DMS79 (cell line): ENCODE measurements around the gene GJC2.
"Not testable (repeated sequence)": the region's sequence is repeated elsewhere in the genome, so short reads cannot be mapped to it uniquely, and the experiment has no call there.

Source experiments
- DNase-seq: peaks from one replicate; lab custom pipeline; 2025; lab: John Stamatoyannopoulos, UW

The GJC2 gene

GRCh38 chr1:228173528-228174481, 24.1 kb downstream of the GJC2 start:
- DNase-seq = not testable (repeated sequence)

GRCh38 chr1:228174482-228175315, 25.0 kb downstream of the GJC2 start:
- no peak for DNase-seq

DNA sequence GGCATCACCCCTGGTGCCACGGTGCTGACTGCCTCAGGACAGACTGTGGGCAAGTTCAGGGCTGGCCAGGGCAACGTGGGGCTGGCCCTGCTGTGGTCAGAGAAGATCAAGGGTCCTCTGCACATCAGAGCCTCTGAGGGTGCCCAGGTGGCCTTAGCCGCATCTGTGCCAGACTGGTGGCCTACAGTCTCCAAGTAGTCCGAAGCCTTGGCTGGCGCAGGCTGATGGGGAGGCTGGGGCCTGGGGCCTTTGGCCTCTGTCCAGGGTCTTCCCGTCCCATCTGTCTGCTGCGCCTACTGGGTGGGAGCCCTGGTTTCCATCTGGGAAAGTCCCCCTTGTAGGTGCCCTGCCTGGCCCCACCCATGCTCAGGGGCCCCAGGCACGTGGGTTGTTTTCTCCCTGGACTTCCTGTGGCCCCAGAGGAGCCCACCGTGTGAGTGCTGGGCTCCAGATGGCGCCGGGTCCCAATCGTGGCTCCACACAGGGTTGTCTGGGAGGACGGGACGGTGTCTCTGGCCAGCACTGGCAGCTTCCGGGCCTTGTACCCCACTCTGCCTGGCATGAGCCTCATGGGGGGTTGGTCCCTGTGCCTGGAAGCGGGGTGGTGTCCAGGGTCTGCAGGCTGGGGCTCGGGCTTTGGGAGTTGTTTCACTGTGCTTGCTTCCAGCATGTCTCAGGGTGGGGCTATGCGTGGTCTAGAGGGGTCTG, 25.7 kb downstream of the GJC2 start:
- DNase-seq = no peak

DNA sequence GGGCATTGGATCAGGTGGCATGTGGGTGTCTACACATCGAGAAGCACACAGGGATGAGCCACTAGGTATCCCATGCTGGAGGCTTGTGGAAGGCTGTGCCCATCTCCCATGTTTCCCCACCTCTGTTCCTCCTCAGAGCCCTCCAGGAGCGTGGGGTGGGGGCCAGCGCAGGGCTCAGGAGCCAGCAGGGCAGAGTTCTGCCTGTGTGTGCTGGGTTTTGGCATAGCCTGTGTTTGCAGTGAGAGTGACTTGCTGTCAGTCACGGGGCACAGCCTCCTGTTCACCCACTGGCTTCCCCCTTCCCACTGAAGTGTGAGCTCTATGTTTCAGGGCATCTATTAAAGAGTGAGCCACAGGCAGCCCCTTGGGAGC, 26.3 kb downstream of the GJC2 start:
- no peak for DNase-seq

DNA sequence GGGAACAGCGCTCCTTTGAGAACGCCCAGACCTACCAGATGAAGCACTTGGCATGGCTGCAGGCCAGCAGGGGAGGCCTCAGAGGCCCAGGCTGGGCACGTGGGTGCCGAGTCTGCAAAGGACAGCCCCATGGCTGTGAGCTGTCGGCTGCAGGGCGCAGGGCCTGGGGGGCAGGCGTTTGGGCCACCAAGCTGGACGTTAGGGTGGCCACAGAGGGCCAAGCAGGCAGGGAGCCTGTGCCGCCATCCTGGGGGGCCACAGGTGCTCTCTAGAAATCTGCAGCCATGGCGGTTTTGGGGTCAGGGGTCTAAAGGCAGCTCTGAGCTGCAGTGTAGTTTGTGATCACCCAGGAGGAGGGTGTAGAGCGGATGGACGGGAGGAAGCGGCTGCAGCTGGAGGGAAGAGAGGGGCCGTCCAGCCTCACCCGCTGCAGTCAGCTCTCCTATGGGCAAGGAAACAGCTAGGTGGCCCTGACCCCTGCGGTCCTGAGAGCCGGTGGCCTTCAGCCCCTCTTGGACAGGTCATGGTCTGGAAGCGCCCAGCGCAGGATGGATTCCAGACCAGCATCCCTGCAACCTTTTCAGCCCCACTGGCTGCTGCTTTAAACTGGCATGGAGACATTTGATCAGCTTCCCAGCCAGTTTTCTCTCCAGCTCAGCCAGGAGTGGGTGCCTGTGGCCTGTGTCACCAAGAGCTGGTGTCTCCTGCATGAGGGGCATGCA, 26.9 kb downstream of the GJC2 start:
- no peak for DNase-seq

DNA sequence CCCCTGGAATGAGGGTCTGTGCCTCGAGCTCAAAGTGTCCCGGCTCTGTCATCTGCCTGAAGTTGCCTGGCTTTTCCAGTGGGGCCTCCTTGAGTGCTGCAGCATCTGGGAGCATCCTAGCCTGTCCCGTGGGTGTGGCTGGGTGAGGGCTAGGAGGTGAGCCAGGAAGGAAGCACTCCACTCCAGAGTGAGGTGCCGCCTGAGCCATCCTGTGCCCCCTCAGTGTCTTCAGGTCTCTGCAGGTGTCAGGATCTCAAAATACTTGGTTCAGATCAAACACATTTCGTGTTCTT, 27.4 kb downstream of the GJC2 start:
- DNase-seq = no peak

- no peak for DNase-seq
Observed at GRCh38 chr1:228177721-228178710, 28.3 kb downstream of the GJC2 start.

GRCh38 chr1:228178737-228179684, 29.3 kb downstream of the GJC2 start:
- peak; percentile 16 for DNase-seq

- DNase-seq = no peak
Observed at GRCh38 chr1:228180271-228180958, 30.7 kb downstream of the GJC2 start.

DNA sequence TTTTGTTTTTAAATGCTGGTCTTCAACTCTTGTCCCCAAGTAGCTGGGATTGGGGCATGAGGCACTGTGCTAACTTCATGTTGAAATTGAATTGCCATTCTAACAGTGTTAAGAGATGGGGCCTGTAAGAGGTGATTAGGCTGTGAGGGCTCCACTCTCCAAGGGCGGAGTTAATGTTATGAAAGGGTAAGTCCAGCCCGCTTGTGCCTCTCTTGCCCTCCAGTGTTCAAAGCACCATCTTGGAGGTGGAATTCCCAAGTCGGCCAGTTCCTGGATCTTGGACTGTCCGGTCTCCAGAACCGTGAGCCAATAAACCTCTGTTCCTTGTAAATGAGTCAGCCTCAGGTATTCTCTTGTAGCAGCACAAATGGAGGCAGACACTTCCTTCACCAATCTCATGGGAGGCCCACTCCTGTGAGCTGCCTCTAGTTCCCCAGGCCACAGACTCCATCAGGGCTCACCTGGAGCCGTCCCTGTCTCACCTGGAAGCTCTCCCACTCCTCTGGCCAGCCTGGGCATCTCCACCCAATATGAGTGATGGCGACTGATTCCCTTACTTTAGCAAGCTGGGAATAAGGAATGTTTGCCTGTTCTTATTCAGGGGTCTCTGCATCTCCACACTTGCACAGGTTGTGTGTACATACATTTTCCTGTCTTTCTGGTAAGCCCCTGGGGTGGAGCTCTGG, 31.4 kb downstream of the GJC2 start:
- no peak for DNase-seq

DNA sequence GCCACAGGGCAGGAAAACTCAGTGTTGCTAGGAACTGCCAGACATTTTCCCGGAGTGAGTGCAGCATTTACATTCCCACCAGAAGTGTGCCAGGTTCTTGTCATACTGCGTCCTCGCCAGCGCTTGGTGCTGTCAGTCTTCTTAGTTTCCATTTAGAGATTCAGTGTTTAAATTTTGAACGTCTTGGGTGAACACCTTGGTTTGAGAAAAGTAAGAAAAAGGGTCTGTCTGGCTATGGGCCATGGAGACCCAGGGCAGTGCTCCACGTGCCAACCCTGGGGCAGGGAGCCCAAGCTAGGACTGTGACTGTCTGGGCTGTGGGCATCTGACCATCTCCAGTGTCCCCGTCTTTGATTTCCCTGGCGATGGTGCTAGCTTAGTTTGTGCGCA, 31.9 kb downstream of the GJC2 start:
- DNase-seq = no peak

GRCh38 chr1:228182296-228183030, 32.7 kb downstream of the GJC2 start:
- DNase-seq = no peak

GRCh38 chr1:228184152-228184551, 34.4 kb downstream of the GJC2 start:
- no peak for DNase-seq

DNA sequence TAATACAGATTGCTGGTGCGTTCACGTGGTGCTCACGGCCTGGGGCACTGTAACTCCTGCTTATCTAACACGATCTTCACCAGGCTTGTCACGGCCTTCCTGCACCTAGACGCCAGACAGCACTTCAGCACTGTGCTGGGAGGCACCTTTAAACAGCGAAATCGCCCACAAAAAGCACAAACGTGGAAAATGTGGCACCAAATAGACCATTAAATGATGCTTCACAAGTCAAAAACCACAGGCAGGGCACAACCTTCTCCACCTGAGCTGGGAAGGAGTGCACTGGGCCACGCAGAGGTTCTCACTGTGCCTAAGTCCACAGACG, 35.9 kb downstream of the GJC2 start:
- no peak for DNase-seq

DNA sequence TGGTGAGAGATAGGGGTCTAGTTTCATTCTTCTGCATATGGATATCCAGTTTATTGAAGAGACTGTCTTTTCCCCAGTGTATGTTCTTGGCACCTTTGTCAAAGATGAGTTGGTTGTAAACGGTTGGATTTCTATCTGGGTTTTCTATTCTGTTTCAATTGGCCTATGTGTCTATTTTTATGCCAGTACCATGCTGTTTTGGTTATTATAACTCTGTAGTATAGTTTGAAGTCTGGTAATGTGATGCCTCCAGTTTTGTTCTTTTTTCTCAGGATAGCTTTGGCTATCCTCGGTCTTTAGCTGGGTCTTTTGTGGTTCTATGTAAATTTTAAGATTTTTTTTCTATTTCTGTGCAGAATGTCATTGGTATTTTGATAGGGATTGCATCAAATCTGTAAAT, 38.5 kb downstream of the GJC2 start:
- DNase-seq = not testable (repeated sequence)

DNA sequence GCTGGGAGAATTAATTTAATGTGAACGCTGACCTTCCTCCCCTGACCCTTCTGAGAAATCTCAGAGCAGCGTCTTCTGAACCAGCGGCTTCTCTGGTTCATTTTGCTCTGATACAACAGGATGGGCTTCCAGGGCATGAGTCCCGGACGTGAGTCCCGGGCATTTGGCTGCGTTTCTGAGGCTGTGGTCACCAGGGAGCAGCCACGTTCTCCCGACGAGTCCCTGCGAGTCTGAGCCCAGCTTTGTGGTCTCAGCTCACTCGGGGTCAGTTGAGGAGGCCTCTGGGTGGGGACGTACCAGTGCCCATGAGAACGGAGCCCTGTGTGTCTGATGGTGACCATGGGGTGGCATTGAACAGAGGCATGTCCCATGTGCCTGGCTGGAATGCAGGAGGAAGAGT, 40.5 kb downstream of the GJC2 start:
- no peak for DNase-seq

DNA sequence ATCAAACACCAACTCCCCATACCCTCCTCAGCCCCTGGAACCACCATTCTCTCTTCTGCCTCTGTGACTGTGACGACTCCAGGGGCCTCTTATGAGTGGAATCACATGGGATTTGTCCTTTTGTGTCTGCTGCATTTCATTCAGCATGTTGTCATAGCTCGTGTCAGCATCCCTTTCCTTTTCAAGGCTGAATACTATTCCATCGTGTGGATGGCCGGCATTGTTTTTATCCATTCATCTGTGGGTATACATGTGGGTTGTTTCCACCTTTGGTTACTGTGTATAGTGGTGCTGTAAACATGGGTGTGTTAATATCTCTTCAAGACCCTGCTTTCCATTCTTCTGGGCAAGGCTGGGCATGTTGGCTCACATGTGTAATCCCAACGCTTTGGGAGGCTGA, 41.0 kb downstream of the GJC2 start:
- no peak for DNase-seq

- DNase-seq = no peak
Observed at GRCh38 chr1:228194436-228194835, 44.7 kb downstream of the GJC2 start.
